GM12801 (cell line): ENCODE data around the gene PLB1.

Experiments used
- TF ChIP-seq, protein P1 (sequence below): IDR thresholded peaks from one replicate; pipeline ENCODE4 v1.5.1; 2011; ENCODE audit warnings: control low read depth; ENCODE audit not compliant: insufficient read length; ENCODE audit errors: extremely low read depth

The PLB1 gene

DNA sequence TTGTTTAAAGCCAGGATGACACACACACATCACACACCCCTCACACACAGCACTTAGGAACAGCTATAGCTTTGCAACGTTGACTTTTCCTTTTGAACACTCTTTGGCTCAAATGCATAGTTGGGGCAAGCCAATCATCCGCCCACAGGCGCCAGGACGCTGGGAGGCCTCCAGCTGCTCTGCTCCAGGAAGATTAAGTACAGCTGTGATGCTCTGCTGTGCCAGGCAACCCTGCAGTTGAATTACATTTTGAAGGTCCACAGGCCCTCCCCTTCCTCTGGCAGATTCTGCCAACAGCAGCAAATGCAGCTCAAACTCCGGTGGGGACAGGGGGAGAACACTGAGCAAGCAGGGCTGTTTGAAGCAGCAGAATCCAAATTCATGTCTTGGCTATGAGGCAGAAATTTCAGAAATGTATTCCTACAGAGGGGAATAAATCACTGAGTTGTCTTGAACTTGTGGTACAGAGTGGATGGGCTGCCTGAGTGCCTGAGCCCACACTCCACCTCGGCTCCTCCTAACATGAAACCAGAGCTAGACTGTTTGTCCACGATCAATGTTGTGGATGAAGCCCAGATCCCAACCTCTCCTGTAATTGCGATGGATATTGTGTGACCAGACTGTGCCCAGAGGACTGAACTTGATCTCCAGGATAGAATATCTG is 169.3 kb downstream of the PLB1 start:
- TF ChIP-seq, protein P1, sequence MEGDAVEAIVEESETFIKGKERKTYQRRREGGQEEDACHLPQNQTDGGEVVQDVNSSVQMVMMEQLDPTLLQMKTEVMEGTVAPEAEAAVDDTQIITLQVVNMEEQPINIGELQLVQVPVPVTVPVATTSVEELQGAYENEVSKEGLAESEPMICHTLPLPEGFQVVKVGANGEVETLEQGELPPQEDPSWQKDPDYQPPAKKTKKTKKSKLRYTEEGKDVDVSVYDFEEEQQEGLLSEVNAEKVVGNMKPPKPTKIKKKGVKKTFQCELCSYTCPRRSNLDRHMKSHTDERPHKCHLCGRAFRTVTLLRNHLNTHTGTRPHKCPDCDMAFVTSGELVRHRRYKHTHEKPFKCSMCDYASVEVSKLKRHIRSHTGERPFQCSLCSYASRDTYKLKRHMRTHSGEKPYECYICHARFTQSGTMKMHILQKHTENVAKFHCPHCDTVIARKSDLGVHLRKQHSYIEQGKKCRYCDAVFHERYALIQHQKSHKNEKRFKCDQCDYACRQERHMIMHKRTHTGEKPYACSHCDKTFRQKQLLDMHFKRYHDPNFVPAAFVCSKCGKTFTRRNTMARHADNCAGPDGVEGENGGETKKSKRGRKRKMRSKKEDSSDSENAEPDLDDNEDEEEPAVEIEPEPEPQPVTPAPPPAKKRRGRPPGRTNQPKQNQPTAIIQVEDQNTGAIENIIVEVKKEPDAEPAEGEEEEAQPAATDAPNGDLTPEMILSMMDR, result no peak

DNA sequence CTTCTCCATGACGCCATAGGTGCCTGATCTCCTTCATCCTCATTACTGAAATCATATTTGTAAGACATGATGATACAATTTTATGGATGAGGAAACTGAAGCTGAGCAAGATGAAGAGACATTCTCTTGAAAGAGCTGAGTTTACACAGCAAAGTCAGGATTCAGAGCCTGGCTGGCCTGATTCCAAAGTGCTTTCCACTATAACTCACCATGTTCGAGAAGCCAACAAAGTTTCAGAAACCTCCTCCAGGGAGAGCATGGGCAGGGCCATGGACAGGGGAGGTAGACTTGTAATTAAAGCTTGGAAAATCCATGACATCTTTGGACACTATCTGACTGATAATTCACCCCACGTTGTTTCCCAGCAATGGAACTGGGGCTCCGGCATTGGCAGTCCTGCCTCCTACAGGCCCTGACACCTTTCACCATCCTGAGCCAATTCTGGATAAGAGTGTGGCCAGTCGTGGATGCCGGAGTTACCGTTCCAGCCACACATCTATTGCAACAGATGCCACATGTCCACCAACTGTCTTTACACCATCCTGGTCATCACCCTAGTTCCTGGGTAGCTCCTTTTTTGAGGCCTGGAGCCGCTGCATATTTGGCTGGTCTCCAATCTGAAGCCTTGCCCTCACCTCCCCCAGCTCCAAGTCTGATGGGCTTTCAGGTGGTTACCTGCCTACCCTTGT is 170.8 kb downstream of the PLB1 start:
- TF ChIP-seq, protein P1, result no peak

DNA sequence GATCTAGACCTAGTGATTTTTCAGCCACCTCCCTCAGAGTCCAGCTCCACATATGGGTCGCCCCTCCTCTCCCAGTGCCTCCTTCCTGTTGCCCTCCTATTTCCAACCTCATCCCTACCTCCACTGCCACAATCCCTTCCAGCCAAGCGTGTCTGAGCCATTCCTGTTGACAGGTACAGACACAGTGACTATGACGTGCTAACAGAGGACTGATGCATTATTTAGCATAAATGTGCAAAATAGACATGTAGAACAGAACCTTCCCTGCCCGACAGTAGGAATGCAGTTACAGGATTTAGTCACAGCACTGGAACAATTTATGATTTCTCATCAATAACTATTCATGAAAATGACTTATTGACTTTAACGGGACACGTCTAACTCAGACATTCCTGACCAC is 171.4 kb downstream of the PLB1 start:
- TF ChIP-seq, protein P1, result no peak

DNA sequence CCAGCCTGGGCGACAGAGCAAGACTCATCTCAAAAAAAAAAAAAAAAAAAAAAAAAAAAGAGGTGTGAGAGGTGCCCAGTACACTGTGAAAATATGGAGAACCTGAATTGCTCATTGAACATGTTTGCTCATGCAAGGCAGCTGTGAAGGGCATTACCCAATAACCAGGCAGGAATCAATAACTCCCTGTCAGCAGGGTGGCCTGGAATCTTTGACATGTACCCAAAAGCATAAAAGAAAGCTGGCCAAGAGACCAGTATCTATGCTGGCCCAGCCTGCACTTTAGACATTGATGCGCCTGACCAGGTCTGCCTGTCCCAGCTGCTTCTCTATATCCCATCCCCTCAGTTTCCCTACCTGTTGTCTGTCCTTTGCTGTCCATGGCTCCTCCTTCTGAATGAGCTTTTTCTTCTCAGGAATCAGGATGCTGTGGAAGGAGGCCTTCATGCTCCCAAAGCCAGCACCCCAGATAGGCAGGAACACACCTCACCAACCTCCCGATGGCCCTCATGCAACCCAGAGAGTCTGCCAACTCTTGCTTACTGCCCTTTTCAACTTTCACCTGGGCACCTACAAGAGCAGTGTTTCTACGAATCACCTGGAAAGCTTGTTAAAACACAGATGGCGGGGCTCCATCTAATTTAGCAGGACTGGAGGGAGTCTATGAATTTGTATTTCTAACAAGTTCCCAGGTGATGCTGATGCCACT is 172.4 kb downstream of the PLB1 start:
- TF ChIP-seq, protein P1, result no peak

DNA sequence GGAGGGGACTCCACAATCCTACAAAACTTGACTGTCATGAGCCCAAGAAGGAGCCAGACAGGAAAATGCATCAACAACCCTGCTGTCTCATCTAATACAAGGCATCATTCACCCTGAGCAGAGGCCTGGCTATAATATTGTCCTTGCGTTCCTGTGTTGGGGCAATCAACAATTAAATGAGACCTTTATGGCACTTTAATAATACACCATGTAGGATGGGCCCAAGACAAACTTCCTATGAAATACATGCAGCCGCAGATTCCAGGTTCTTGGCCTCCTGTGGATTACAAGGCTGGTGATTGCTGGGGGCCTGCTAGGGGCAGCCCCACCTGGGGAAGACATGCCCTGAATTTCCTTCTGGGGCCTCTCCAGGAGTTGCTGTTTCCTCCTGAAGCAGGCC is 173.0 kb downstream of the PLB1 start:
- TF ChIP-seq, protein P1, result no peak

DNA sequence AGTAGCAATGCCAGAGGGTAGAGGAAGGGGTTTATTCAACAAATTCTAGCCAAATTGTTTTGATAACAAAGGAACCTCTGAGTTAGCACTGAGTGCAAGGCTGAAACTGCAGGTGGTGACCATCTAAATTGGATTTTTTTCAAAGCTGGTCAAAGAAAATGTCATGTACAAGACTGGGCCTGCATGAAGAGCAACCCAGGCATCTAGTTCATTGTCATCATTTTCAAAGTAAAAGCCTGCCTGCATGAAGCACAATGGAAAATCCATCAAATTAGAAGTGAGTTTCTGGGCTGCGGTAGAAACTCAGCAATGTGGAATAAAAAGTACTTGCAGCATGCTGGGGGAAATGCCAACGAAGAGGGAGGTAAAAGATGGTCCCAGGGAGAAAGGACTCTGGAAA is 175.0 kb downstream of the PLB1 start:
- TF ChIP-seq, protein P1, result no peak

DNA sequence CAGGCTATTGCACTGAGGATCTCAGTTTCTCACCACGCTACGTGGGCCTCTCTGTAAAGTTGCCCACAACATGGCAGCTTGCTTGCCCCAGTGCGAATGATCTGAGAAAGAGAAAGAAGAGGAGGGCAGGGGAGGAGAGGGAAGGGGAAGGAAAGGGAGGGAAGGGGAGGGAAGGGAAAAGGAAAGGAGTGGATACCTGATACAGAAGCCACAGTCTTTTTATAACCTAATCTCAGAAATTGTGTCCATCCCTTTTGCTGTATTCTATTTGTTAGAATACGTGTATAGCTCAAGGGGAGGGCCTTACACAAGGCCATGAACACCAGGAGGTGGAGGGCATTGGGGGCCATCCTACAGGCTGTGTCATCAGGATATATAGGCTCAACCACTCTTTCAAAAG is 177.5 kb downstream of the PLB1 start:
- TF ChIP-seq, protein P1, result no peak
